Body of pancreas (tissue), 4 donors: ENCODE data around the gene VPS50. TPM values are rescaled to one million over a fixed set of nuclear protein-coding genes. Genes with fewer than 3 reads are reported as not detected.

Experiments
- ATAC-seq: fragments of 150-250 bp; one replicate; pipeline ENCODE4 v1.9.1; 2016
- DNase-seq, 4 donors: peaks; one replicate each; pipeline ENCODE4 v3.0.0-alpha.2; 2019
- H3K27ac ChIP-seq, 4 donors: fragments of 200-600 bp; sonication (generic); 1 replicate in 3 of 4; 2 replicates in 1 of 4; pipeline versions ENCODE4 v1.5.1 to v1.6.1; 2016 to 2019; ENCODE audit warnings: mild to moderate bottlenecking in 1 of 4, mixed read lengths in 1 of 4, moderate library complexity in 1 of 4
- H3K27me3 ChIP-seq, 2 donors: fragments of 200-600 bp; sonication (generic); one replicate each; pipeline ENCODE4 v1.6.0; 2016; ENCODE audit warnings: mild to moderate bottlenecking in 1 of 2
- H3K36me3 ChIP-seq, 2 donors: fragments of 200-600 bp; sonication (generic); replicated peaks in 1 of 2; 2 replicates each; pipeline ENCODE4 v1.5.1; 2016; ENCODE audit warnings: low read depth in 2 of 2; ENCODE audit not compliant: insufficient read depth in 1 of 2
- H3K4me1 ChIP-seq: fragments of 200-600 bp; sonication (generic); one replicate; pipeline ENCODE4 v1.6.0; 2016
- H3K4me3 ChIP-seq, 2 donors: fragments of 200-600 bp; sonication (generic); 1 replicate in 1 of 2; 2 replicates in 1 of 2; pipeline ENCODE4 v1.5.1; 2016 to 2019
- H3K9me3 ChIP-seq, 3 donors: fragments of 200-600 bp; sonication (generic); 1 replicate in 2 of 3; 2 replicates in 1 of 3; pipeline ENCODE4 v1.5.1; 2016
- CTCF ChIP-seq, 7 experiments: fragments of 450-650 bp in 4 of 7; fragments of 200-600 bp in 3 of 7; sonication (generic) in 3 of 7; IDR thresholded peaks; one replicate each; pipeline ENCODE4 v1.5.1; 2016 to 2019; ENCODE audit warnings: antibody characterized with exemption in 7 of 7
- POLR2A ChIP-seq, 3 donors: fragments of 450-650 bp; IDR thresholded peaks; one replicate each; pipeline ENCODE4 v1.6.1; 2016; ENCODE audit warnings: antibody characterized with exemption in 3 of 3, mild to moderate bottlenecking in 2 of 3
- WGBS, 2 donors: methylation state at CpG; one replicate each; pipeline ENCODE4 v1.1.5; 2017; 5-methylcytosine and 5-hydroxymethylcytosine counted together
- intact Hi-C: fragments of 100-400 bp; cut with DNase I; formaldehyde crosslinking; loops from one replicate; pipeline ENCODE4 v1.15.1; 2023
- total RNA-seq, 2 donors: library from RNA; depleted of rRNA; stranded (reverse); fragments of >200 nt; gene quantifications; one replicate each; pipeline ENCODE4 v1.1.0, GENCODE V29; 2016

Gene VPS50
- total RNA-seq, 2 donors from 2014 or later, result 9.6 to 28.3 TPM

DNA sequence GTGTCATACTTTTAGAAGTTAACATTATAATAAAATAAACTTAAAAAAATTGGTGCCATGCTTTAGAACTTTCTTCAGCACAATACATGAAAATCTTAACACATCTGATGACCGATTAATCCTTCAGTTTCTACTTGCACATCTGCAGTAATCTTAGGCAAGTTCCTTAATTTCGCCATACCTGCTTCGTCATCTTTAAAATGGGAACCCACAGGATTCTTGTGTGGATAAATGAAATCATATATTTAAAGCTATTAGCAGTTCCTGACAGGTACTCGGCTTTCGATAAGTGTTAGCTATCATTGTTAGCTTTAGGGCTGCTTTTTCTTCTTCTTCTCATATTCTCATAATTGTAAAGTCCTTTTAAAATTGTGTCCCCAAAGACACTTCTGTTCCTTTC, 907 bp upstream of the VPS50 start:
- whole genome bisulfite sequencing, 2 donors, result 10 to 14% methylated on average over 5 of the region's 5 CpGs
- peak overlapping the region; percentile 13 to 88 for H3K4me3 ChIP-seq
- TF ChIP-seq CTCF (IDR thresholded peaks at IDR 0.05) (no peak), POLR2A (IDR thresholded peaks at IDR 0.05) (no peak)
- H3K27me3 ChIP-seq, result no peaks in the 10 kb centered on the region
- H3K27ac ChIP-seq, result peak overlapping the region; percentile 66 to 91 (median 86)
- ATAC-seq (no peak), DNase-seq (no peak)
- no peaks in the 10 kb centered on the region for H3K9me3 ChIP-seq
- H3K36me3 ChIP-seq, result no peaks in the 10 kb centered on the region
- peaks cover 13% of the 10 kb centered on the region for H3K4me1 ChIP-seq
- intact Hi-C loops, result no loop called here

DNA sequence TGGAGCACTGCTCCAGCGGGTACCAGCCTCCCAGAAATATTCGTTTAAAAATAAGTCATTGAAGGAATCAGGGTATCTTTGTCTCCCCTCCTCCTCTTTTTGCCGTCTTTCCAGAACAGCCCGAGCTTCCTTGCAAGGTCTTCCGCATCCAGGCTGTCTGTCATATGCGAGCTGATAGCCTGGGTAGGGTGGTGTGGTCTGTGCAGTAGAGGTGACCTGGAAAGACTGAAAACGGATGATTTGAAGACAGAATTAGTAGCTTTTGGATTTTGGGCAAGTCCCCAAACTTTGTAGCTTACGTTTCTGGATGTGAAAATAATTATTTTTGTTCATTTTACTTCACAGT, 480 bp downstream of the VPS50 start:
- Histone ChIP-seq H3K27me3 (no peaks in the 10 kb centered on the region), H3K27ac (peak overlapping the region in 2 of 4 donors; percentile 91), H3K36me3 (no peaks in the 10 kb centered on the region), H3K4me3 (peak overlapping the region; percentile 43 to 88), H3K4me1 (peaks cover 13% of the 10 kb centered on the region), H3K9me3 (no peaks in the 10 kb centered on the region)
- TF ChIP-seq CTCF (IDR thresholded peaks at IDR 0.05) (no peak), POLR2A (IDR thresholded peaks at IDR 0.05) (no peak)
- DNase-seq (no peak), ATAC-seq (no peak)
- WGBS, 2 donors, result 1% methylated on average over 8 of the region's 8 CpGs
- intact Hi-C loops, result no loop called here

DNA sequence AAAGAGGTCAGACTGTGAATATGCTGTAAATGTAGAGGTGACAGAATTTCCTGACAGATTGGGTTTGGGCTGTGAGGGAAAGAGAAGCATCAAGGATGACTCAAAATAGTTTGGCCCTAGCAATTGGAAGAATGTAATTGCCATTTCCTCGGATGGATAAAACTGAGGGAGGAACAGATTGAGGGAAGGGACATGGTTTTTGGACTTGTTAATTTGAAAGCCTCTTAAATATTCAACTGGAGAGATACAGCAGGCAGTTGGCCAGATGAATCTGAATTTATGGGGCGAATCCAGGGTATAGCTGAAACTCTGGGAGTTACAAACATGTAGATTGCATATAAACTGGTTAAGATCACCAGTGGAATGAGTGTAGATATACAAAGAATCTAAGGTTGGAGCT, 3.4 kb downstream of the VPS50 start:
- no peak for ATAC-seq
- H3K27ac ChIP-seq, result no peak overlapping the region
- no peaks in the 10 kb centered on the region for H3K27me3 ChIP-seq
- intact Hi-C loops, result no loop called here
- H3K36me3 ChIP-seq, result no peaks in the 10 kb centered on the region
- WGBS, 2 donors, result 73 to 78% methylated on average over 2 of the region's 2 CpGs
- TF ChIP-seq POLR2A (IDR thresholded peaks at IDR 0.05) (no peak), CTCF (IDR thresholded peaks at IDR 0.05) (no peak)
- no peak overlapping the region for H3K4me3 ChIP-seq
- DNase-seq, result no peak
- no peaks in the 10 kb centered on the region for H3K9me3 ChIP-seq
- peaks cover 13% of the 10 kb centered on the region for H3K4me1 ChIP-seq

DNA sequence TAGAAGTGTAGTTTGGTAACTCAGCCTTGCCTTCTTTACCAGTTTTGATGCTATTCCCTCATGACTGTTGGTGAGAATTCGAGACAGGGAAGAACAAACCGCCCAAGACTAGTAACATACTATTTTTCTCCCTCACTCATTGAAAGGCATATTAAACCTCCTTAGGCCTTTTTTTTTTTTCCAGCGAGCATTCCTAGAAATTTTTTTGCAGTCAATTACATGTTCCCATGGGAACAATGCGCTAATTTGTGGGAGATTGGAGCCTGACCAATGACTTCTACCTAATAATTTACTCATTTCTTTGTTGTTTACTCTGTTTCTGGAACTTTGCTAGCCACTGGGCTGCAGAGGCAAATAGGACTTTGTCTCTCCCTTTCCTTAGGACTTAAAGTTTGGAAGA, 6.0 kb downstream of the VPS50 start:
- 49 to 51% methylated on average over 4 of the region's 4 CpGs for WGBS, 2 donors
- Histone ChIP-seq H3K36me3 (no peaks in the 10 kb centered on the region), H3K4me3 (no peak overlapping the region), H3K4me1 (peaks cover 8% of the 10 kb centered on the region), H3K9me3 (no peaks in the 10 kb centered on the region), H3K27ac (no peak overlapping the region), H3K27me3 (no peaks in the 10 kb centered on the region)
- intact Hi-C loops, result no loop called here
- ATAC-seq (peak; percentile 27), DNase-seq (no peak)
- TF ChIP-seq CTCF (IDR thresholded peaks at IDR 0.05), result no peak
- no peak for TF ChIP-seq POLR2A (IDR thresholded peaks at IDR 0.05)

DNA sequence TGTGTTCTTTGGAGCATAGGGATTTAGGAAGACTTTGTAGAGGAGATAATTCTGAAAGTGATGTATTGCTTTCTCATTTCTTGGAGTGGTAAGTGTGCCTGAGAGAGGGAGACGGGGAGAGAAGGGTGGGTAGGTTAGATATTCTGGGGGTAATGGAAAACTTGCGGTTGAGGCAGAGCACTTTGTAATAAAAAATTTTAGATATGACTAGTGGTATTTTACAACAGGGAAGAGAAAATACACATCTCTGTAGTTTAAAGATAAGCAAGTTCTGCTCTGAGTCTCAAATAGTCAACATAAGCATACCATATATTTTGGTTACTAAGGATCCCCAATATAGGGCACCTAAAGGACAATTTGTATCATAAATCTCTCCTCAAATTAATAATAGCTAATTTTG, 6.6 kb downstream of the VPS50 start:
- H3K27ac ChIP-seq, result no peak overlapping the region
- H3K9me3 ChIP-seq, result no peaks in the 10 kb centered on the region
- H3K27me3 ChIP-seq, result no peaks in the 10 kb centered on the region
- TF ChIP-seq CTCF (IDR thresholded peaks at IDR 0.05) (no peak), POLR2A (IDR thresholded peaks at IDR 0.05) (no peak)
- peaks cover 2% of the 10 kb centered on the region for H3K4me1 ChIP-seq
- 63 to 79% methylated on average over 2 of the region's 2 CpGs for WGBS, 2 donors
- H3K4me3 ChIP-seq, result no peak overlapping the region
- no peaks in the 10 kb centered on the region for H3K36me3 ChIP-seq
- no peak for DNase-seq
- no peak for ATAC-seq
- intact Hi-C loops, result no loop called here
